NCI-H69 (cell line): Measurements from ENCODE around the gene TIAM1.
A peak's percentile ranks its signal among the peaks of the same experiment; 100 is the strongest.

ENCODE experiments used
- DNase-seq: peaks from one replicate; lab custom pipeline; 2025; lab: John Stamatoyannopoulos, UW

The TIAM1 gene

GRCh38 chr21:31352836-31353235, 8.8 kb upstream of the TIAM1 start:
- no peak for DNase-seq

GRCh38 chr21:31351960-31352359, 7.9 kb upstream of the TIAM1 start:
- no peak for DNase-seq

DNA sequence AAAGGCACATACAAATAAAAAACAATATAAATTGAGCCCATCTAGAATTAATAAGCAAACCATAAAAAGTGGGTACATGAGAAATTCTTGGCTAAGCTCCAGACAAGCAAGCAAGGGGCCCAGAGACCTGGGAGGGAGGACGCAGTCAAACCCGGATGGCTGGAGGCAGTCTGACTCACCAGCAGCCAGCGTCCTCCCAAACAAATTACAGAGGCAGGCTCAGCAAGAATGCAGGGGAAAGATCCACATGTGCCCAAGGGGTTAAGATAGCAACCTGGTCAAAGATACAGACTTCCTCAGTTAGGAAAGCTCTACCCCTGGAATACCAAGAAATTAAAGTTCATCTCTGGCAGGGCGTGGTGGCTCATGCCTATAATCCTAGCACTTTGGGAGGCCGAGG, 7.4 kb upstream of the TIAM1 start:
- DNase-seq: peak; percentile 69

GRCh38 chr21:31349208-31349607, 5.1 kb upstream of the TIAM1 start:
- no peak for DNase-seq

- DNase-seq: no peak
These were observed 4.1 kb upstream of the TIAM1 start for GRCh38 chr21:31348188-31348587.

GRCh38 chr21:31347435-31348032, 3.5 kb upstream of the TIAM1 start:
- peak; percentile 33 for DNase-seq

DNA sequence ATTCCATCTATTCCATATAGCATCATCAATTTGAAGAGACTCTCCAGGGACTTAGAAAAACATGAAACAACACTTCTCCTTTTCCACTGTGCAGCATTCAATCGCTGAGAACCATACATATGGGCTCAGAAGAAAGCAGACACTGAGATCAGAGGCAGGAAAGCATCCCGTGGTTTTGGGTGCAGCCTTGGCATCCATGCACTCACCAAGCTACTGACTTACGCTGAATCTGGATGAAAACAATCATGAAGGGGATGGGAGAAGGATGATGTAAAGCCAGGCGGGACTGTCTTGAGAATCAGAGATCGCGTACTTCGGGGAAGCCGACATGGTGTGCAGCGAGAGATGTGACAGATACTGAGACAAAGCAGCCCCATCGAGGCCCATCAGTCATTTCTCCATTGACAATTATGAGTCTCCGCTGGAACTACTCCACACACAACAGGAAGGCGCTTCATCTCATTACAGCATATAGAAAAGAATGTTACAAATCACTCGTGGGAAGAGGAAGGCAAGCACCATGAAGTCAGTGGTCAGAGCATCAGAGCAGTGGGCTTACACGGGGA, 2.3 kb upstream of the TIAM1 start:
- DNase-seq: no peak

- DNase-seq: no peak
These were observed 1.1 kb upstream of the TIAM1 start for GRCh38 chr21:31345136-31345535.

DNA sequence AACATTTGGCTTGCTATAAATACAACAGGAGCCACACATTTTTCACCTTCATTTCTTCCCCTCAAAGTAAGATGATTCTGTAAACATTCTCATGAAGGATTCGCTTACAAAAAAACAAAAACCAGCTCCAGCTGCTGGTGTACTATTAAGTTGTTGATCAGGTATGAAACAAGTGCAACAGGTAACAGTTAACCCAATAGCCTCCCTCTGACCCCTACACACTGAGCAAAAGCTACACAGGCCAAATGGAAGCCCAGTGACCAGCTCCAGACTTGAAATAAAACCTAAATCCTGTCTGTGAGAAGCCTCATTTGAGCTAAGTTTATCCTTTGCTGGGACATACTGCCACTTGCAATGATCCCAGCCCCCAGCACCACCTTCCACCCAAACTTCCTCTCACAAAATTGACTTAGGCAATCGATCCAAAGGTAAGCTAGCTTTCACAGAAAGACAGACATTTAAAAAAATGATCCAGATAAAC, 991 bp downstream of the TIAM1 start:
- DNase-seq: no peak

GRCh38 chr21:31342348-31342747, 1.7 kb downstream of the TIAM1 start:
- DNase-seq: no peak

GRCh38 chr21:31340942-31341487, 3.0 kb downstream of the TIAM1 start:
- no peak for DNase-seq

DNA sequence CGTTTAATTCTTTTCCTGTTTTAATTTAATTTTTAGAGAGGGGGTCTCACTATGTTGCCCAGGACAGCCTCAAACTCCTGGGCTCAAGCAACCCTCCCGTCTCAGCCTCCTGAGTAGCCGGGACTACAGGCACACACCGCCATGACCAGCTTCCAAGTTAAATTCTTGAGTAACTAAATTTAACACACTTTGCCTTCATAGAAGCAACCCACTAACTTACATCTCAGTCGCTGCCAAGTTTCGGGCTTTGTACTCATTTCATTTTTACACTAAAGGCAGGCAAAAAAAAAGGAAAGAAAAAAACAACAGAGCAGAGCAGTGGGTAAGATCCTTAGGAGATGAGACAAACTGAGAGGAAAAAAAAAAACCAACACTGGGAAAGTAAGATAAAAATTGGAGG, 3.5 kb downstream of the TIAM1 start:
- DNase-seq: no peak

- DNase-seq: no peak
These were observed 4.3 kb downstream of the TIAM1 start for GRCh38 chr21:31339721-31340120.

GRCh38 chr21:31338908-31339368, 5.1 kb downstream of the TIAM1 start:
- DNase-seq: no peak

- DNase-seq: no peak
These were observed 5.8 kb downstream of the TIAM1 start for GRCh38 chr21:31337996-31338907.

GRCh38 chr21:31337086-31337485, 7.0 kb downstream of the TIAM1 start:
- no peak for DNase-seq

GRCh38 chr21:31336739-31337040, 7.4 kb downstream of the TIAM1 start:
- DNase-seq: no peak

- peak; percentile 15 for DNase-seq
These were observed 7.9 kb downstream of the TIAM1 start for GRCh38 chr21:31335957-31336738.

GRCh38 chr21:31334648-31335121, 9.4 kb downstream of the TIAM1 start:
- peak; percentile 92 for DNase-seq

DNA sequence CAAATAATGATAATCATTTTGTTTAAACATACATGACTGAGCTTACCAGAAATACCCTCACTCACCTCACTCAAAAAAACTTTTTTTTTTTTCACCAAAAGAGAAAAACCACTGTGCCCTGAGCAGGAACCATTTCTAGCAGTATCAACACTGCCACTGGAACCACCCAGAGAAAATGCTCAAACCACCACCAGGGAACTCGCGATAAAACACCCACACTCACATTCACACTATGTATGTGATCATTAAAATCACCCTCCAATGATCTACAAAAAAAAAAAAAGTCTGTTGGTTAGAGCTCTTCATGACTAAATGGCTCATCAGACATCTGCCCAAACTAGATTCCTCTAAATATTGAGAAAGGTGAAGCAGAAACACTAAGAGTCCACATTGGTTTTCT, 11.5 kb downstream of the TIAM1 start:
- no peak for DNase-seq

DNA sequence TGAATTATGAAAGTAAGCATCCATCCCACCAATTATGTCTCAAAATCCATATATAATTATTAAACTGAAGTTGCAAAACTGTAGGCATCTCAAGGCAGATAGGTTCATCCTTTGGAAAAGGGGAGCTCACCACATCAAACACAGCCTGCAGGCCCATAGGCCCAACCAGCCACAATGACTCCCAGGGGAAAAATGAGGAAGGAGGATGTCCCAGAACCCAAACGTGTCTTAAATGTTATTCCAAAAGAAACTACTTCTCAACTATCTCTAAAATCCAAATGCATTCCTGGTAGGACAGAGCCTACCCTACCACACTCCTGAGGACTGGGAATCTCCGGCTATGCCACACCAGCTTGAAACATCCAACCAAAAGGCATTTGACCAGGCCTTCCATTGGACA, 12.8 kb downstream of the TIAM1 start:
- DNase-seq: no peak

- DNase-seq: no peak
These were observed 13.9 kb downstream of the TIAM1 start for GRCh38 chr21:31330144-31330483.
